HepG2 (cell line): Measurements from ENCODE around the gene ESYT2. TPM values are rescaled to one million over a fixed set of nuclear protein-coding genes. Genes with fewer than 3 reads are reported as not detected.
A peak's percentile ranks its signal among the peaks of the same experiment; 100 is the strongest.

Source experiments
- ARNT ChIP-seq: fragments of 450-650 bp; IDR thresholded peaks from 2 replicates; pipeline ENCODE4 v1.6.1; 2017
- CBX1 ChIP-seq: IDR thresholded peaks from one replicate; pipeline ENCODE4 v1.6.1; 2016; ENCODE audit warnings: antibody characterized with exemption, low read depth
- CENPT ChIP-seq: sonication (generic); formaldehyde crosslinking; IDR thresholded peaks from 2 replicates; pipeline ENCODE4 v1.8.0; 2022; ENCODE audit warnings: low read depth, mild to moderate bottlenecking, moderate library complexity, missing genetic modification reagents
- HIVEP1 ChIP-seq: sonication (generic); formaldehyde crosslinking; IDR thresholded peaks from 2 replicates; pipeline ENCODE4 v1.4.0; 2020; ENCODE audit warnings: mild to moderate bottlenecking, missing genetic modification reagents
- JUNB ChIP-seq: sonication (generic); formaldehyde crosslinking; IDR thresholded peaks from 2 replicates; pipeline ENCODE4 v1.8.0; 2022; ENCODE audit warnings: missing genetic modification reagents, mild to moderate bottlenecking, borderline replicate concordance
- KDM6A ChIP-seq: IDR thresholded peaks from 2 replicates; pipeline ENCODE4 v1.6.1; 2016; ENCODE audit warnings: low read depth
- MAFG ChIP-seq: sonication (generic); formaldehyde crosslinking; IDR thresholded peaks from 2 replicates; pipeline ENCODE4 v1.5.1; 2020; ENCODE audit warnings: mild to moderate bottlenecking, missing genetic modification reagents
- MIER3 ChIP-seq: IDR thresholded peaks from 2 replicates; pipeline ENCODE4 v1.6.1; 2016; ENCODE audit warnings: missing compliant biosample characterization, borderline replicate concordance
- ONECUT2 ChIP-seq: sonication (generic); formaldehyde crosslinking; IDR thresholded peaks from 2 replicates; pipeline ENCODE4 v1.4.0; 2020; ENCODE audit warnings: missing genetic modification reagents
- PRPF4 ChIP-seq: fragments of 200-400 bp; formaldehyde crosslinking; IDR thresholded peaks from 2 replicates; pipeline ENCODE4 v1.6.1; 2016; ENCODE audit warnings: low read length, low read depth; ENCODE audit not compliant: poor library complexity, severe bottlenecking
- ZSCAN21 ChIP-seq: sonication (generic); formaldehyde crosslinking; IDR thresholded peaks from 2 replicates; pipeline ENCODE4 v1.8.0; 2022; ENCODE audit warnings: mild to moderate bottlenecking, missing genetic modification reagents, moderate library complexity, borderline replicate concordance
- polyA plus RNA-seq, 8 experiments: library from polyadenylated mRNA; depleted of rRNA in 3 of 8; stranded (reverse) in 7 of 8; unstranded in 1 of 8; fragments of >200 nt; fragmentation: Illumina TruSeq in 4 of 8; extraction: Trizol in 4 of 8; gene quantifications; 2 replicates each; pipeline versions ENCODE4 v1.2.1 to v1.2.3, GENCODE V29; 2011 to 2016; ENCODE audit warnings: low read depth in 4 of 8, missing spikeins in 1 of 8, mixed read lengths in 1 of 8; ENCODE audit not compliant: insufficient read depth in 1 of 8
- total RNA-seq, 5 experiments: library from RNA; depleted of rRNA; stranded (reverse); fragments of >200 nt; fragmentation: Illumina TruSeq; extraction: Trizol; gene quantifications; 2 replicates each; pipeline ENCODE4 v1.2.3, GENCODE V29; 2016; ENCODE audit warnings: low read depth in 1 of 5
- TF ChIP-seq, protein P1 (sequence below): sonication (generic); formaldehyde crosslinking; IDR thresholded peaks from 2 replicates; pipeline ENCODE4 v1.4.0; 2020; ENCODE audit warnings: mild to moderate bottlenecking, missing genetic modification reagents
- TF ChIP-seq, protein P2 (sequence below): sonication (generic); formaldehyde crosslinking; conservative IDR thresholded peaks from 2 replicates; pipeline ENCODE4 v1.8.0; 2022; ENCODE audit warnings: mild to moderate bottlenecking, moderate library complexity, missing genetic modification reagents
- TF ChIP-seq, protein P3 (sequence below): sonication (generic); formaldehyde crosslinking; IDR thresholded peaks from 2 replicates; pipeline ENCODE4 v1.5.0; 2020; ENCODE audit warnings: missing genetic modification reagents, mild to moderate bottlenecking, borderline replicate concordance
- TF ChIP-seq, protein P4 (sequence below), 2 experiments: fragments of 450-650 bp in 1 of 2; sonication (generic) in 1 of 2; formaldehyde crosslinking; IDR thresholded peaks; 2 replicates each; pipeline versions ENCODE4 v1.5.0 to v1.8.0; 2020 to 2022; ENCODE audit warnings: mild to moderate bottlenecking in 1 of 2, missing genetic modification reagents in 1 of 2

The ESYT2 gene
- total and polyA plus RNA-seq, 2 of the 13 experiments (the other 11 are each of a cell fraction or from before 2014, with no cell fraction given): 28.5 to 37.3 TPM

DNA sequence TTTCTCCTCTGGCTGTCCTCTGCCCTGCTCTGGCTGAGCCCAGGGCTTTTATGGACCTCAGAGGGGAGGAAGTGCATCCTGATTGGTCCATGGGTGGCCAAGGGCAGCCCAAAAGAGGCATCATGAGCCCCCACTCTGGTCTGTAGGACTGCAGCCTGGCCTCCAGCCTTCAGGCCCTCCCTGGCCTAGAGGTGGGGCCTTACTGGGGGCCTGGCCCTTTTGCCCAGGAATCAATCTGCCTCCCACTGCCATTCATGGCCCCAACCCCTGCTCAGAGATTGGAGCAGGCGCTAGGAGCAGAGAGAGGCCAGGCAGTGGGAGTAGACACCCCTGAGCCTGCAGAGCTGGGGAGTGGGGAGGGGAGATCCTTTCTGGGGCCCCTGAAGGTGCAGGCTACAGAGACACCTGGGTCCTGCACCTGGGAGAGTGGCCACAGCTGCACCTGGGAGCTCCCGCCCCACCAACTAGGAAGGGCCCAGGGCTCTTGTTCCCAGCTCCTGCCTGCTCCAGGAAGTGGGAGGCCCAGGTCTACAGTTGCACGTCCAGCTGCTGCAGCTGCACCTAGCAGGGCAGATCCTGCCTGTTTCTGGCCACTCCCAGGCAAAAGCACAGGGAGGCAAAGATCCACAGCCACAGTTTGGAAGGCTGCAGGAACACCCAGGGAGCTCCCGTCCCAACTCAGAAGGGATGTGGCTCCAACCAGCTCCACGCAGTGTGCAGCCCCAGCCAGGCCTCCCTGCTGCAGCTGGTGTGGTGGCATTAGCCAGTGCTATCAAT, 20.6 kb upstream of the ESYT2 start (continued):
- TF ChIP-seq, protein P1, sequence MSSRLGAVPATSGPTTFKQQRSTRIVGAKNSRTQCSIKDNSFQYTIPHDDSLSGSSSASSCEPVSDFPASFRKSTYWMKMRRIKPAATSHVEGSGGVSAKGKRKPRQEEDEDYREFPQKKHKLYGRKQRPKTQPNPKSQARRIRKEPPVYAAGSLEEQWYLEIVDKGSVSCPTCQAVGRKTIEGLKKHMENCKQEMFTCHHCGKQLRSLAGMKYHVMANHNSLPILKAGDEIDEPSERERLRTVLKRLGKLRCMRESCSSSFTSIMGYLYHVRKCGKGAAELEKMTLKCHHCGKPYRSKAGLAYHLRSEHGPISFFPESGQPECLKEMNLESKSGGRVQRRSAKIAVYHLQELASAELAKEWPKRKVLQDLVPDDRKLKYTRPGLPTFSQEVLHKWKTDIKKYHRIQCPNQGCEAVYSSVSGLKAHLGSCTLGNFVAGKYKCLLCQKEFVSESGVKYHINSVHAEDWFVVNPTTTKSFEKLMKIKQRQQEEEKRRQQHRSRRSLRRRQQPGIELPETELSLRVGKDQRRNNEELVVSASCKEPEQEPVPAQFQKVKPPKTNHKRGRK: no peak
- TF ChIP-seq CBX1: no peak
- TF ChIP-seq ARNT: no peak
- TF ChIP-seq MIER3 (CRISPR knock-in tag): no peak; the same call in 1 of the 2 replicates
- no peak for TF ChIP-seq ZSCAN21
- TF ChIP-seq CENPT (CRISPR knock-in tag): no peak
- no peak for TF ChIP-seq JUNB (CRISPR knock-in tag)
- no peak for TF ChIP-seq KDM6A
- TF ChIP-seq MAFG (CRISPR knock-in tag): no peak
- TF ChIP-seq HIVEP1: 0 out of 2 replicates have a peak, but pooled peaks have one; percentile 18
- TF ChIP-seq, protein P2, sequence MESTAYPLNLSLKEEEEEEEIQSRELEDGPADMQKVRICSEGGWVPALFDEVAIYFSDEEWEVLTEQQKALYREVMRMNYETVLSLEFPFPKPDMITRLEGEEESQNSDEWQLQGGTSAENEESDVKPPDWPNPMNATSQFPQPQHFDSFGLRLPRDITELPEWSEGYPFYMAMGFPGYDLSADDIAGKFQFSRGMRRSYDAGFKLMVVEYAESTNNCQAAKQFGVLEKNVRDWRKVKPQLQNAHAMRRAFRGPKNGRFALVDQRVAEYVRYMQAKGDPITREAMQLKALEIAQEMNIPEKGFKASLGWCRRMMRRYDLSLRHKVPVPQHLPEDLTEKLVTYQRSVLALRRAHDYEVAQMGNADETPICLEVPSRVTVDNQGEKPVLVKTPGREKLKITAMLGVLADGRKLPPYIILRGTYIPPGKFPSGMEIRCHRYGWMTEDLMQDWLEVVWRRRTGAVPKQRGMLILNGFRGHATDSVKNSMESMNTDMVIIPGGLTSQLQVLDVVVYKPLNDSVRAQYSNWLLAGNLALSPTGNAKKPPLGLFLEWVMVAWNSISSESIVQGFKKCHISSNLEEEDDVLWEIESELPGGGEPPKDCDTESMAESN (CRISPR knock-in tag): no peak
- TF ChIP-seq, protein P3, sequence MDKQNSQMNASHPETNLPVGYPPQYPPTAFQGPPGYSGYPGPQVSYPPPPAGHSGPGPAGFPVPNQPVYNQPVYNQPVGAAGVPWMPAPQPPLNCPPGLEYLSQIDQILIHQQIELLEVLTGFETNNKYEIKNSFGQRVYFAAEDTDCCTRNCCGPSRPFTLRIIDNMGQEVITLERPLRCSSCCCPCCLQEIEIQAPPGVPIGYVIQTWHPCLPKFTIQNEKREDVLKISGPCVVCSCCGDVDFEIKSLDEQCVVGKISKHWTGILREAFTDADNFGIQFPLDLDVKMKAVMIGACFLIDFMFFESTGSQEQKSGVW: no peak
- no peak for TF ChIP-seq PRPF4
- TF ChIP-seq, protein P4, sequence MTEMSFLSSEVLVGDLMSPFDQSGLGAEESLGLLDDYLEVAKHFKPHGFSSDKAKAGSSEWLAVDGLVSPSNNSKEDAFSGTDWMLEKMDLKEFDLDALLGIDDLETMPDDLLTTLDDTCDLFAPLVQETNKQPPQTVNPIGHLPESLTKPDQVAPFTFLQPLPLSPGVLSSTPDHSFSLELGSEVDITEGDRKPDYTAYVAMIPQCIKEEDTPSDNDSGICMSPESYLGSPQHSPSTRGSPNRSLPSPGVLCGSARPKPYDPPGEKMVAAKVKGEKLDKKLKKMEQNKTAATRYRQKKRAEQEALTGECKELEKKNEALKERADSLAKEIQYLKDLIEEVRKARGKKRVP (CRISPR knock-in tag; IDR thresholded peaks at IDR 0.05): no peak
- TF ChIP-seq ONECUT2: no peak
